H1 (cell line): Measurements from ENCODE around the gene AGAP1. TPM values are rescaled to one million over a fixed set of nuclear protein-coding genes. Genes with fewer than 3 reads are reported as not detected.

Source experiments
- CTCF ChIA-PET: fragments of 300-600 bp; sonication (Branson Sonifier 250); formaldehyde crosslinking; loops from one replicate; lab custom pipeline; 2021; ENCODE audit not compliant: partially characterized antibody; lab: Charles Lee
- POLR2A ChIA-PET: fragments of 300-600 bp; sonication (Branson Sonifier 250); formaldehyde crosslinking; loops from one replicate; lab custom pipeline; 2021; ENCODE audit warnings: inconsistent platforms; ENCODE audit not compliant: partially characterized antibody; lab: Charles Lee
- DNase-seq, 2 experiments: peaks; one replicate each; pipeline versions ENCODE4 v3.0.0 to v3.0.0-alpha.2; 2010 to 2022; ENCODE audit warnings: low spot score in 2 of 2, low read depth in 1 of 2, mixed read lengths in 1 of 2
- FAIRE-seq: peaks from 2 replicates; lab custom pipeline; 2011; peaks lifted over from hg19 to GRCh38; lab: Jason Lieb, UNC
- H2AFZ ChIP-seq: 2 replicates; pipeline ENCODE4 v1.8.1; 2012; ENCODE audit warnings: low read length, inconsistent platforms
- H2AK5ac ChIP-seq: 2 replicates; pipeline ENCODE4 v1.6.1; 2013; ENCODE audit warnings: low read depth, low read length
- H2BK120ac ChIP-seq: replicated peaks from 2 replicates; pipeline ENCODE3; 2013; ENCODE audit warnings: low read depth, low read length, inconsistent platforms
- H2BK12ac ChIP-seq: 2 replicates; pipeline ENCODE4 v1.6.1; 2013; ENCODE audit warnings: low read depth, low read length
- H2BK15ac ChIP-seq: 2 replicates; pipeline ENCODE4 v1.6.1; 2013; ENCODE audit warnings: low read length
- H2BK20ac ChIP-seq: 2 replicates; pipeline ENCODE4 v1.6.1; 2013; ENCODE audit warnings: low read length
- H2BK5ac ChIP-seq: 2 replicates; pipeline ENCODE4 v1.6.1; 2013; ENCODE audit warnings: low read depth, low read length
- H3K14ac ChIP-seq: 2 replicates; pipeline ENCODE4 v1.6.1; 2013; ENCODE audit warnings: inconsistent platforms; ENCODE audit not compliant: insufficient read length
- H3K18ac ChIP-seq: 2 replicates; pipeline ENCODE4 v1.6.1; 2013; ENCODE audit warnings: low read length; ENCODE audit errors: extremely low read depth
- H3K23ac ChIP-seq: 2 replicates; pipeline ENCODE4 v1.6.1; 2013; ENCODE audit warnings: inconsistent platforms; ENCODE audit not compliant: insufficient read length
- H3K23me2 ChIP-seq: 2 replicates; pipeline ENCODE4 v1.6.1; 2013; ENCODE audit warnings: low read depth, low read length
- H3K27ac ChIP-seq: 2 replicates; pipeline ENCODE4 v1.6.1; 2011; ENCODE audit warnings: low read depth, low read length, inconsistent platforms
- H3K27me3 ChIP-seq, 4 experiments: replicated peaks in 1 of 4; 1 replicate in 1 of 4; 2 replicates in 3 of 4; pipeline versions ENCODE4 v1.6.1 to v1.8.1; 2011 to 2013; ENCODE audit warnings: low read length in 3 of 4, mild to moderate bottlenecking in 3 of 4, inconsistent platforms in 2 of 4, mixed read lengths in 2 of 4, moderate library complexity in 1 of 4; ENCODE audit not compliant: control insufficient read depth in 3 of 4, insufficient read depth in 3 of 4; ENCODE audit errors: extremely low read depth in 1 of 4
- H3K36me3 ChIP-seq, 4 experiments: 2 replicates each; pipeline versions ENCODE4 v1.6.1 to v1.8.1; 2011 to 2013; ENCODE audit warnings: mild to moderate bottlenecking in 4 of 4, low read length in 3 of 4, moderate library complexity in 2 of 4, control low read depth in 1 of 4, inconsistent platforms in 1 of 4; ENCODE audit not compliant: insufficient read depth in 4 of 4, control insufficient read depth in 2 of 4
- H3K4ac ChIP-seq: replicated peaks from 2 replicates; pipeline ENCODE3; 2013; ENCODE audit warnings: low read length, low read depth, mixed read lengths, inconsistent platforms; ENCODE audit not compliant: insufficient read length
- H3K4me1 ChIP-seq, 4 experiments: replicated peaks in 1 of 4; 1 replicate in 1 of 4; 2 replicates in 3 of 4; pipeline versions ENCODE4 v1.6.1 to v1.8.1; 2011 to 2013; ENCODE audit warnings: low read length in 3 of 4, inconsistent platforms in 2 of 4, mixed read lengths in 1 of 4; ENCODE audit not compliant: insufficient read depth in 4 of 4, control insufficient read depth in 3 of 4
- H3K4me2 ChIP-seq, 2 experiments: 2 replicates each; pipeline versions ENCODE4 v1.6.1 to v1.8.1; 2011 to 2013; ENCODE audit warnings: low read depth in 2 of 2, low read length in 2 of 2, control low read depth in 1 of 2, inconsistent platforms in 1 of 2, mild to moderate bottlenecking in 1 of 2; ENCODE audit not compliant: insufficient read depth in 1 of 2
- H3K4me3 ChIP-seq, 4 experiments: fragments of 200-600, 300-600 bp in 1 of 4; sonication (generic), shearing (Covaris generic), sonication (Bioruptor Twin) in 1 of 4; 2 replicates each; pipeline versions ENCODE4 v1.5.1 to v1.8.1; 2011 to 2016; ENCODE audit warnings: low read length in 4 of 4, low read depth in 3 of 4, control low read depth in 2 of 4, inconsistent platforms in 2 of 4, mild to moderate bottlenecking in 2 of 4, mixed read lengths in 1 of 4, moderate library complexity in 1 of 4; ENCODE audit not compliant: insufficient read depth in 2 of 4; ENCODE audit errors: extremely low read depth in 1 of 4
- H3K56ac ChIP-seq: replicated peaks from 2 replicates; pipeline ENCODE3; 2013; ENCODE audit warnings: low read depth, mild to moderate bottlenecking, mixed read lengths, low read length, inconsistent platforms; ENCODE audit not compliant: insufficient read length
- H3K79me1 ChIP-seq: 2 replicates; pipeline ENCODE4 v1.6.1; 2013; ENCODE audit warnings: low read depth, low read length, control low read depth
- H3K79me2 ChIP-seq, 2 experiments: 2 replicates each; pipeline versions ENCODE4 v1.6.1 to v1.8.1; 2012 to 2013; ENCODE audit warnings: low read length in 2 of 2, mild to moderate bottlenecking in 2 of 2, inconsistent platforms in 1 of 2; ENCODE audit not compliant: insufficient read depth in 2 of 2, control insufficient read depth in 1 of 2
- H3K9ac ChIP-seq, 4 experiments: replicated peaks in 1 of 4; 1 replicate in 1 of 4; 2 replicates in 3 of 4; pipeline versions ENCODE4 v1.6.1 to v1.8.1; 2011 to 2013; ENCODE audit warnings: low read depth in 3 of 4, low read length in 3 of 4, control low read depth in 2 of 4, mild to moderate bottlenecking in 2 of 4, moderate library complexity in 2 of 4, inconsistent platforms in 1 of 4; ENCODE audit errors: extremely low read depth in 1 of 4
- H3K9me3 ChIP-seq, 2 experiments: 2 replicates each; pipeline versions ENCODE4 v1.6.1 to v1.8.1; 2012 to 2013; ENCODE audit warnings: mild to moderate bottlenecking in 2 of 2, moderate library complexity in 2 of 2, control low read depth in 1 of 2, inconsistent platforms in 1 of 2, low read depth in 1 of 2, low read length in 1 of 2, mixed read lengths in 1 of 2; ENCODE audit not compliant: insufficient read depth in 2 of 2
- H4K20me1 ChIP-seq, 2 experiments: replicated peaks in 1 of 2; 2 replicates each; pipeline versions ENCODE3 to v1.8.1; 2011 to 2013; ENCODE audit warnings: inconsistent platforms in 2 of 2, low read length in 2 of 2, mild to moderate bottlenecking in 1 of 2; ENCODE audit not compliant: insufficient read depth in 2 of 2, control insufficient read depth in 1 of 2
- H4K5ac ChIP-seq: 2 replicates; pipeline ENCODE4 v1.6.1; 2013; ENCODE audit warnings: low read length, low read depth, mixed read lengths, inconsistent platforms; ENCODE audit not compliant: insufficient read length
- H4K8ac ChIP-seq: 2 replicates; pipeline ENCODE4 v1.8.0; 2013; ENCODE audit warnings: mild to moderate bottlenecking, moderate library complexity, low read length, inconsistent platforms; ENCODE audit not compliant: insufficient read depth; ENCODE audit errors: extremely low read depth
- H4K91ac ChIP-seq: replicated peaks from 2 replicates; pipeline ENCODE3; 2013; ENCODE audit warnings: low read length, mixed read lengths, inconsistent platforms; ENCODE audit not compliant: insufficient read length
- CBX8 ChIP-seq: fragments of 300-800, 300-1000 bp; sonication (generic); IDR thresholded peaks from 2 replicates; pipeline ENCODE4 v1.7.1; 2016; ENCODE audit warnings: low read depth, low read length, borderline replicate concordance
- CEBPB ChIP-seq: IDR thresholded peaks from 2 replicates; pipeline ENCODE4 v1.6.1; 2012; ENCODE audit warnings: low read depth, low read length
- FOSL1 ChIP-seq: IDR thresholded peaks from 2 replicates; pipeline ENCODE4 v1.6.1; 2011; ENCODE audit warnings: mild to moderate bottlenecking, low read depth, low read length, moderate library complexity; ENCODE audit not compliant: insufficient read depth
- KDM4A ChIP-seq: IDR thresholded peaks from one replicate; pipeline ENCODE4 v1.7.1; 2012; ENCODE audit warnings: low read depth, mild to moderate bottlenecking, moderate library complexity, low read length, inconsistent platforms; ENCODE audit not compliant: severe bottlenecking
- MAFK ChIP-seq: IDR thresholded peaks from 2 replicates; pipeline ENCODE4 v1.6.1; 2012; ENCODE audit warnings: low read depth, mild to moderate bottlenecking, improper control_type of control experiment, low read length
- MAX ChIP-seq: IDR thresholded peaks from 2 replicates; pipeline ENCODE4 v1.6.1; 2012; ENCODE audit warnings: inconsistent platforms
- NANOG ChIP-seq: IDR thresholded peaks from 2 replicates; pipeline ENCODE4 v1.6.1; 2011; ENCODE audit warnings: low read length, low read depth, mild to moderate bottlenecking, inconsistent platforms; ENCODE audit not compliant: insufficient read depth, poor library complexity, severe bottlenecking
- POLR2AphosphoS5 ChIP-seq: IDR thresholded peaks from 2 replicates; pipeline ENCODE4 v1.6.1; 2011; ENCODE audit warnings: low read depth, low read length
- SIN3A ChIP-seq, 2 experiments: IDR thresholded peaks in 1 of 2; conservative IDR thresholded peaks in 1 of 2; 2 replicates each; pipeline ENCODE4 v1.6.1; 2011 to 2012; ENCODE audit warnings: low read length in 2 of 2, improper control_type of control experiment in 1 of 2, low read depth in 1 of 2, mild to moderate bottlenecking in 1 of 2
- SP4 ChIP-seq: IDR thresholded peaks from 2 replicates; pipeline ENCODE4 v1.6.1; 2012; ENCODE audit warnings: low read length, inconsistent platforms
- TAF7 ChIP-seq: optimal IDR thresholded peaks from 2 replicates; pipeline ENCODE3; 2011; ENCODE audit warnings: low read depth, mild to moderate bottlenecking, inconsistent platforms, low read length, moderate library complexity, borderline replicate concordance
- WGBS, 2 experiments: shearing (Covaris generic) in 1 of 2; methylation state at CpG; one replicate each; pipeline versions ENCODE4 v1.1.6 to v1.1.7; 2013 to 2015; ENCODE audit warnings: low lambda C conversion rate in 2 of 2, mixed read lengths in 2 of 2, inconsistent platforms in 1 of 2, low coverage in 1 of 2, missing lambda C conversion rate in 1 of 2; ENCODE audit not compliant: insufficient replicate concordance in 2 of 2, insufficient coverage in 1 of 2, insufficient read length in 1 of 2; ENCODE audit errors: extremely low coverage in 1 of 2, missing lambda C conversion rate in 1 of 2; 5-methylcytosine and 5-hydroxymethylcytosine counted together
- polyA plus RNA-seq, 7 experiments: library from polyadenylated mRNA; depleted of rRNA in 3 of 7; stranded (reverse) in 5 of 7; unstranded in 2 of 7; fragments of >200 nt in 5 of 7; fragments of 200-250 nt in 2 of 7; gene quantifications; 1 replicate in 5 of 7; 2 replicates in 1 of 7; 4 replicates in 1 of 7; pipeline versions ENCODE4 v1.2.1 to v1.2.3, GENCODE V29; 2011 to 2013; ENCODE audit warnings: missing spikeins in 2 of 7, mixed read lengths in 2 of 7
- total RNA-seq: library from RNA; stranded (reverse); fragmentation: NEBNext Ultra II Directional; extraction: Animal tissue kit (Norgen Biotek cat#: 25700); gene quantifications from 2 replicates; pipeline ENCODE4 v1.2.1, GENCODE V29; 2021

The AGAP1 gene
- total and polyA plus RNA-seq, 2 of the 8 experiments (the other 6 are each of a cell fraction or from before 2014, with no cell fraction given): 18.1 to 39.4 TPM

DNA sequence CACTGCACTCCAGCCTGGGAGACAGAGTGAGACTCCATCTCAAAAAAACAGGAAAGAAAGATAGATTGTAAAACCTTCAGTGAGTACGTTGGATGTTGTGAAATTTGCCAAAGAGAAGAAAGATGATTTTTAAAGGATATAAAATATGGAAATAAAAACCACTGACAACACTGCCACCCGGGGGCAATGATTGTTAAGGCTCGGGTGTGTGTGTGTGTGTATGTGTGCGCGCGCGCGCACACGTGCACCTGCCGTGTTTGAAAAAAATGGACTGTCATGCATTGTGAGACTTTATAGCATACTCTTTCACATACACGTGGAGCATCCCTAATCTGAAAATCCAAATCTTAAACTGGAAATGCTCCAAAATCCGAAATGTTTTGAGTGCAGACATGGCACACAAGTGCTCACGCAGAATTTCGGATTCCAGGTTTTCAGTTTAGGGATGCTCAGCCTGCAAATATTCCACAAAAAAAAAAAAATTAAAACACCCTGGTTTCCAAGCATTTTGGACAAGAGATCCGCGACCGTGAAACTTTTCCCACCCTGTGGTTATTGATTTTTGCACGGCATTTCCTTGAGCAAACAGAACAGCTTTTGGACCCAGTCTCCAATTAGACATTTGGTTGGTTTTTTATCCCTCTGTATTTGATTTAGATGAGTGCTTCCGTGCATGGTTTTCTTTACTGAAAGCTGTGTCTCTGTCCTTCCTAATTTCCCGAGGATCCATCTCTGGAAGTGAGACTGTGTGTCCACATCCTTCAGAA lies 269.2 kb downstream of the AGAP1 start:
- no peak overlapping the region for H2AK5ac ChIP-seq
- POLR2A ChIA-PET: no interaction called here
- no peak for FAIRE-seq
- TF ChIP-seq TAF7: no peak
- no peak for TF ChIP-seq SP4
- no peak for TF ChIP-seq CBX8
- no peak for TF ChIP-seq MAX
- TF ChIP-seq FOSL1: no peak
- no peak for TF ChIP-seq POLR2AphosphoS5
- TF ChIP-seq KDM4A: no peak
- no peak for TF ChIP-seq SIN3A (conservative IDR thresholded peaks at IDR 0.05 in 1 of 2, IDR thresholded peaks at IDR 0.05 in 1 of 2; ENCODE audit: low read depth in 1 of 2, low read length in 2 of 2)
- no peak for TF ChIP-seq MAFK
- no peak for TF ChIP-seq NANOG
- TF ChIP-seq CEBPB: no peak

More for the DNA sequence above, 269.2 kb downstream of the AGAP1 start:
- H2BK120ac ChIP-seq: no peak overlapping the region
- no peak overlapping the region for H2BK5ac ChIP-seq
- no peak overlapping the region for H4K8ac ChIP-seq
- H3K9ac ChIP-seq: no peak overlapping the region
- H3K79me2 ChIP-seq: no peaks in the 10 kb centered on the region
- H2BK20ac ChIP-seq: no peak overlapping the region
- H3K27me3 ChIP-seq: no peaks in the 10 kb centered on the region
- H3K23me2 ChIP-seq: no peaks in the 10 kb centered on the region
- H2BK12ac ChIP-seq: no peak overlapping the region
- no peaks in the 10 kb centered on the region for H3K9me3 ChIP-seq
- H3K36me3 ChIP-seq: no peaks in the 10 kb centered on the region; a peak in 1 of 8 replicates
- H4K20me1 ChIP-seq: peaks cover 0 to 7% of the 10 kb centered on the region in 2 experiments
- no peak overlapping the region for H4K91ac ChIP-seq
- H2AFZ ChIP-seq: no peak overlapping the region
- H3K56ac ChIP-seq: no peak overlapping the region
- H3K18ac ChIP-seq: no peak overlapping the region
- no peak overlapping the region for H3K14ac ChIP-seq
- H3K27ac ChIP-seq: no peak overlapping the region
- H2BK15ac ChIP-seq: no peak overlapping the region
- CTCF ChIA-PET: interaction anchor here (1.0 to 4.4 kb wide), 4 partner anchors 10 to 85 kb away, joined by 3 to 44 read pairs (median 4); no protein-coding TSS in a partner anchor
- no peak for DNase-seq
- H3K4me3 ChIP-seq: no peak overlapping the region
- WGBS, 2 experiments: 95% methylated on average over 20 of the region's 20 CpGs; no CpG with 5 or more reads in 1 of the 2 experiments
- H3K4ac ChIP-seq: no peak overlapping the region
- H4K5ac ChIP-seq: no peak overlapping the region
- no peak overlapping the region for H3K4me2 ChIP-seq
- no peaks in the 10 kb centered on the region for H3K4me1 ChIP-seq
- H3K23ac ChIP-seq: no peak overlapping the region
- H3K79me1 ChIP-seq: no peaks in the 10 kb centered on the region
